Cortex of kidney (tissue), 1 donor: ENCODE data around the gene MRPS2.

ENCODE experiments used
- DNase-seq: peaks from one replicate; lab custom pipeline; 2025; lab: John Stamatoyannopoulos, UW

MRPS2 gene

GRCh38 chr9:135480071-135480939 is 20.2 kb upstream of the MRPS2 start:
- DNase-seq: no peak

- DNase-seq: no peak
Observed at GRCh38 chr9:135480940-135481310, 19.6 kb upstream of the MRPS2 start.

- DNase-seq: no peak
Observed at GRCh38 chr9:135482015-135482754, 18.3 kb upstream of the MRPS2 start.

- no peak for DNase-seq
Observed at GRCh38 chr9:135484460-135485277, 15.8 kb upstream of the MRPS2 start.

DNA sequence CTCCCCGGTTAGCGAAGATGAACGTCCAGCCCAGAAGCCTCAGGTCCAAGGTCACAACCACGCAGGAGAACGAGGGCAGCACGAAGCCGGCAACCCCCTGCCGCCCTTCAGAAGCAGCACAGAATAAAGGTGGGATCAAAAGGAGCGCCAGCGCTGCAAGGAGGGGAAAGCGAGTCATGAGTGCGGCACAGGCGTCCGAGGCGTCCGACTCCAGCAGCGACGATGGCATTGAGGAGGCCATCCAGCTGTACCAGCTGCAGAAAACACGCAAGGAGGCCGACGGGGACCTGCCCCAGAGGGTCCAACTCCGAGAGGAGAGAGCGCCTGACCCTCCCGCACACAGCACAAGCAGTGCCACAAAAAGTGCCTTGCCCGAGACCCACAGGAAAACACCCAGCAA is 15.1 kb upstream of the MRPS2 start:
- DNase-seq: no peak

- no peak for DNase-seq
Observed at GRCh38 chr9:135485832-135486231, 14.7 kb upstream of the MRPS2 start.

- DNase-seq: no peak
Observed at GRCh38 chr9:135486267-135487065, 14.0 kb upstream of the MRPS2 start.

- DNase-seq: no peak
Observed at GRCh38 chr9:135487281-135488012, 13.0 kb upstream of the MRPS2 start.

DNA sequence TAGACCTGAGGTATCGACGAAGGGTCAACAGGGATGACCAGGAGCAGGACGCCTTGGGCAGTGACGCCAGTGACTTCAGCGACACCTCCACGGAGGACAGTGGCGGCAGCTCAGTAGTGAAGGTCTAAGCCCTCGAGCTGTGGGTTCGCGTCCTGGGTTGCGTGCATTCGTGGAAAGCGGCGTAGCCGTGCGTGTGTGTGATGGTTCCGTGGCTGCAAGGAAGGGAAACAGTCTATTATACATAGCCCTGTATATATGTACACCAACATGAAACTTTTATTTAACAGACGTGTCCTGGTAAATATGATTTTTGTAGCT is 12.5 kb upstream of the MRPS2 start:
- DNase-seq: no peak

DNA sequence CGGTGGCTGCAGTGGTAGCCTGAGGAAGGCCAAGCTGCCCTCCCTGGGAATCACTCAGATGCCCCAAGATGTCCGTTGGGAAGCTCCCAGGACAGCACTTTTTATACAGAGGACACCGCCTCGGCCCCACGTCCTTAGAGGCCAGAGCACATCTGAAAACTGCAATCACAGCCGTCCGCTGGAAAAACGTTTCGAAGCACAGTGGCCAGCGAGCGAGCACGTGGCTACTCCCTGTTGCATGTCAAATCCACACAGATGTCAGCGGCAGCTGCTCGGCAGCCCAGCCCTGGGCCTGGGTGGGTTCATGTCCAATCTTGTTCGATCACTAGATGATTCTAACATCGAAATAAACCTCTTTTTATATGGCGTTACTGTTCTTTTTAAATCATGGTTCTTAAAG is 12.0 kb upstream of the MRPS2 start:
- no peak for DNase-seq

GRCh38 chr9:135489188-135489906 is 11.1 kb upstream of the MRPS2 start:
- DNase-seq: no peak

DNA sequence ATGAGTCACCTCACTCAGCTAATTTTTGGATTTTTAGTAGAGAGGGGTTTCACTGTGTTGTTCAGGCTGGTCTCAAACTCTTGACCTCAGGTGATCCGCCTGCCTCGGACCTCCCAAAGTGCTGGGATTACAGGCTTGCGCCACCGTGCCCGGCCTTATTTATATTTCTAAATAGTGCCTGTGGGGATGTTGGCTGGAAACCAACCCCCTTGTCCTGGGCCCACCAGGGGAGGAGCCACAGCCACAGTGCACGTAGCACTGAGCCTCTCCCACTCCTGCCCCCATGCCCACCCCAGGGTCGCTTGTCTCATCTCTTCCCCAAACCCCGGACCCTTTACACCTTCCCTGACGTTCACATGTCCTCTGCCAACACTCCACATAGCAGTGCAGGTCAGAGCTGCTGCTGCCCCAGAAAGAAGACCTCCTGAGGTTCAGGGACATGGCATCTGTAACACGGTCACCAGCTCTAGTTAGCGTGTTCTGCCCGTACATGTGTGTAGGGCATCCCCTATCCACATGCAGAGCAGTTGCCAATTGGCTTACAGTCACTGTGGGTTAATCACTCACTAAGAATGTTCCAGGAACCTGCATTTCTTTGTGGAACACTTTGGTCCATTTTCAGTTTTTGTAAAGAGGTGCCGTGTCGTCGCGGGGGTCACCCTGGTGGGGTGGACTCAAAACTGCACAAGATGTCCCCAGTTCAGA is 10.2 kb upstream of the MRPS2 start:
- no peak for DNase-seq

- DNase-seq: no peak
Observed at GRCh38 chr9:135490980-135491464, 9.5 kb upstream of the MRPS2 start.

- no peak for DNase-seq
Observed at GRCh38 chr9:135491764-135492163, 8.7 kb upstream of the MRPS2 start.

GRCh38 chr9:135492886-135493669 is 7.4 kb upstream of the MRPS2 start:
- no peak for DNase-seq

GRCh38 chr9:135494791-135495559 is 5.5 kb upstream of the MRPS2 start:
- DNase-seq: no peak

DNA sequence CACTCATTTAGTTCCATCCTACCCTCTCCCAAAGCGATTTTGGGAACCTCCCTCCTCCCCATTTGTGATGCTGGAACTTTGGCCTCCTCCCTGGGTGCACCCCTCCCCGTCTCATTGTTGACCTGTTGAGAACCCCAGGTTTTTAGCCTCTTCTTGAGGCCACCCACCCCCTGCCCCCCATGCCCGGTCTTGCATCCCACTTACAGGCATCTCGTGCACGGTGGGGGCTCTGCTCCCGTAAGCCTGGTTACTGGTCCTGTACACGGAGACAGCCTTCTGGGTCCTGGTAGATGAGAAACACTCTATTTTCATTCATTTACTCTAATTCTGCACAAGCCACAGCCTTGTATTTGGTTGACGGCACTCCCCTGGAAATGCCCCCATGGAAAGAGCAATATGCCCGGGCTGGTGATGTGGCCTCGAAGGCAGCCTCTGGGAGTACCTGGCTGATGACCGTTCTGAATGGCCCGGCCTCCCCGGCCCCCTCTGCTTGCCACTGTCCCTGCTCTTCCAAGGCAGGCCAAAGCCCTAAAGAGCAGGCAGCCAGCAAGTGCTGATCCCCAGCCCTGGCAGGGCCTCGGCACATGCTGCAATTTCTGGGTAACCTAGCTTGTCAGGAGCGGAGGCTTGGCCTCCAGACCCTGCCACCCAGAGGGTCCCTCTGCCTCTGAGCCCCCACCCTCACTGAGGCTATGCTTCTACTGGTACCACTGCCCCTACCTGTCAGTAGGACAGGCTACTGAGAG is 1.9 kb upstream of the MRPS2 start:
- no peak for DNase-seq
